Measurements from ENCODE around the gene MISP. TPM values are rescaled to one million over a fixed set of nuclear protein-coding genes. Genes with fewer than 3 reads are reported as not detected.

Gene MISP
- polyA plus RNA-seq, 2 of the 4 experiments (the other 2 are of a cell fraction), result 46.5 to 62.7 TPM

DNA sequence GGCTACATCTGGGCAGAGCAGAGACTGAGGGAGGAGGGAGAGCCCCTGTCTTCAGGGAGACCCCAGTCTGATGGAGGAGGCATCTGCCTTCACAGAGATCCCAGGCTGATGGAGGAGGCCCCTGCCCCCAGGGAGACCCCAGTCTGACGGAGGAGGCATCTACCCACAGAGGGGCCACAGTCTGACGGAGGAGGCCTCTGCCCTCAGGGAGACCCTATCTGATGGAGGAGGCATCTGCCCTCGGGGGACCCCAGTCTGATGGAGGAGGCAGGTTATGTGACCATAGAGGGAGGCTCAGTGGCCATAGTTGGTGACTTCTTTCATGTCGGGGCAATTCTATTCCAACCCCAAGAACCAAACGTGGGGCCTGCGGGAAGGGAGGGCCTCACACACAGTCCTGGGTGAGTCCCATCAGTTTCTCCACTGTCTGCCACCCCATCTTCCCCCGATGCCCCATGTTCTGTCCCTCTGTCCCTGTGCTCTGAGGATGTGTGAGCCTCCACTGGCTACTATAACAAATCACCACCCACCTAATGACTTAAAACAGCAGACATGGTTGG, 14.3 kb downstream of the MISP start:
- no peak for FAIRE-seq
- TF ChIP-seq MYC (IDR thresholded peaks at IDR 0.05; ENCODE audit: borderline replicate concordance, low read length) (no peak), RFX5 (IDR thresholded peaks at IDR 0.05) (no peak), EHF (CRISPR knock-in tag; IDR thresholded peaks at IDR 0.05) (peak; percentile 53; the same call in 1 of the 2 replicates), TFCP2L1 (CRISPR knock-in tag; IDR thresholded peaks at IDR 0.05) (peak; percentile 92), KDM5A (IDR thresholded peaks at IDR 0.05) (no peak), MAFK (IDR thresholded peaks at IDR 0.05; ENCODE audit: partially characterized antibody) (no peak), HOXB13 (CRISPR knock-in tag; IDR thresholded peaks at IDR 0.05; ENCODE audit: low read depth) (0 out of 2 replicates have a peak, but pooled peaks have one; percentile 24), HOXB5 (CRISPR knock-in tag; IDR thresholded peaks at IDR 0.05) (peak; percentile 71; the same call in 1 of the 2 replicates), BHLHE40 (IDR thresholded peaks at IDR 0.05; ENCODE audit: low read depth, low read length) (no peak), CHD2 (IDR thresholded peaks at IDR 0.05; ENCODE audit: low read length, partially characterized antibody) (no peak), ZFP36 (IDR thresholded peaks at IDR 0.05; ENCODE audit: borderline replicate concordance, partially characterized antibody) (peak; percentile 99), FOSL2 (IDR thresholded peaks at IDR 0.05) (no peak), FOSL2 (CRISPR knock-in tag; IDR thresholded peaks at IDR 0.05) (no peak), FOSB (CRISPR knock-in tag; IDR thresholded peaks at IDR 0.05) (peak; percentile 92), JUN (IDR thresholded peaks at IDR 0.05) (peak; percentile 47 to 52; a peak in 2 of 5 replicates), HOXA7 (CRISPR knock-in tag; IDR thresholded peaks at IDR 0.05) (peak; percentile 81), CHD4 (IDR thresholded peaks at IDR 0.05; ENCODE audit: borderline replicate concordance) (no peak)
- TF ChIP-seq, protein P1, sequence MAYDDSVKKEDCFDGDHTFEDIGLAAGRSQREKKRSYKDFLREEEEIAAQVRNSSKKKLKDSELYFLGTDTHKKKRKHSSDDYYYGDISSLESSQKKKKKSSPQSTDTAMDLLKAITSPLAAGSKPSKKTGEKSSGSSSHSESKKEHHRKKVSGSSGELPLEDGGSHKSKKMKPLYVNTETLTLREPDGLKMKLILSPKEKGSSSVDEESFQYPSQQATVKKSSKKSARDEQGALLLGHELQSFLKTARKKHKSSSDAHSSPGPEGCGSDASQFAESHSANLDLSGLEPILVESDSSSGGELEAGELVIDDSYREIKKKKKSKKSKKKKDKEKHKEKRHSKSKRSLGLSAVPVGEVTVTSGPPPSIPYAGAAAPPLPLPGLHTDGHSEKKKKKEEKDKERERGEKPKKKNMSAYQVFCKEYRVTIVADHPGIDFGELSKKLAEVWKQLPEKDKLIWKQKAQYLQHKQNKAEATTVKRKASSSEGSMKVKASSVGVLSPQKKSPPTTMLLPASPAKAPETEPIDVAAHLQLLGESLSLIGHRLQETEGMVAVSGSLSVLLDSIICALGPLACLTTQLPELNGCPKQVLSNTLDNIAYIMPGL (CRISPR knock-in tag; IDR thresholded peaks at IDR 0.05; ENCODE audit: borderline replicate concordance), result no peak
- TF ChIP-seq, protein P2, sequence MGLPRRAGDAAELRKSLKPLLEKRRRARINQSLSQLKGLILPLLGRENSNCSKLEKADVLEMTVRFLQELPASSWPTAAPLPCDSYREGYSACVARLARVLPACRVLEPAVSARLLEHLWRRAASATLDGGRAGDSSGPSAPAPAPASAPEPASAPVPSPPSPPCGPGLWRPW (IDR thresholded peaks at IDR 0.05), result no peak
- TF ChIP-seq, protein P3, sequence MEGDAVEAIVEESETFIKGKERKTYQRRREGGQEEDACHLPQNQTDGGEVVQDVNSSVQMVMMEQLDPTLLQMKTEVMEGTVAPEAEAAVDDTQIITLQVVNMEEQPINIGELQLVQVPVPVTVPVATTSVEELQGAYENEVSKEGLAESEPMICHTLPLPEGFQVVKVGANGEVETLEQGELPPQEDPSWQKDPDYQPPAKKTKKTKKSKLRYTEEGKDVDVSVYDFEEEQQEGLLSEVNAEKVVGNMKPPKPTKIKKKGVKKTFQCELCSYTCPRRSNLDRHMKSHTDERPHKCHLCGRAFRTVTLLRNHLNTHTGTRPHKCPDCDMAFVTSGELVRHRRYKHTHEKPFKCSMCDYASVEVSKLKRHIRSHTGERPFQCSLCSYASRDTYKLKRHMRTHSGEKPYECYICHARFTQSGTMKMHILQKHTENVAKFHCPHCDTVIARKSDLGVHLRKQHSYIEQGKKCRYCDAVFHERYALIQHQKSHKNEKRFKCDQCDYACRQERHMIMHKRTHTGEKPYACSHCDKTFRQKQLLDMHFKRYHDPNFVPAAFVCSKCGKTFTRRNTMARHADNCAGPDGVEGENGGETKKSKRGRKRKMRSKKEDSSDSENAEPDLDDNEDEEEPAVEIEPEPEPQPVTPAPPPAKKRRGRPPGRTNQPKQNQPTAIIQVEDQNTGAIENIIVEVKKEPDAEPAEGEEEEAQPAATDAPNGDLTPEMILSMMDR (IDR thresholded peaks at IDR 0.05), result no peak
- H3K27ac ChIP-seq, result peak overlapping the region in 1 of 2 experiments; percentile 89; a peak in 3 of 6 replicates
- ChIA-PET CTCF (no interaction called here), POLR2A (interaction anchor here (3.1 kb wide), 1 partner anchor 13 kb away, joined by 15 read pairs; no protein-coding TSS in a partner anchor)
- peak; percentile 14 to 20; a peak in 4 of 6 replicates for ATAC-seq
- no peak overlapping the region for H3K4me3 ChIP-seq
- 89% methylated on average over 6 of the region's 7 CpGs for WGBS (ENCODE audit: missing lambda C conversion rate)
- H3K4me1 ChIP-seq, result peaks cover 11% of the 10 kb centered on the region; the same call in 2 of the 3 replicates
- H3K4me2 ChIP-seq, result no peak overlapping the region
- H3K9me3 ChIP-seq, result no peaks in the 10 kb centered on the region
- DNase-seq (ENCODE audit: low read depth in 1 of 2, low spot score in 1 of 2), result peak in 1 of 2 experiments; percentile 42

DNA sequence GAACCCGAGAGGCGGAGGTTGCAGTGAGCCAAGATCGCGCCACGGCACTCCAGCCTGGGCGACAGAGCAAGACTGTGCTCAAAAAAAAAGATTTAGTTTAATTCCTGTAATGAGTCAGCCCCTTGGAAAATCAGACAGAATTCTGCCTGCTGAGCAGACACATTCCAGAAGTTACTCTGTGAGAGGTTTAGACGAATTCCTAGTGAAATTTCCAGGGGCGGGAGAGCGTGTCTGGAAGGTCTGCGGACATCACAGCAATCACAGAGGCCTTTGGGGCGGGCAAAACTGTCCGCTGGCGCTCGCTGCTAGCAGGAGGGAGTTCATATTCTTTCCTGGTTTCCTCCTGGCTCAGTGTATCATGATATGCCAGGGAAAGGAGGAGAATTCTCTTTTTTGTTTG, 17.5 kb downstream of the MISP start:
- peak; percentile 31 to 53; a peak in 4 of 6 replicates for ATAC-seq
- peak in 1 of 2 experiments; percentile 70 for DNase-seq (ENCODE audit: low read depth in 1 of 2, low spot score in 1 of 2)
- FAIRE-seq, result no peak
- H3K27ac ChIP-seq, result peak overlapping the region; percentile 68 to 89
- no peaks in the 10 kb centered on the region for H3K9me3 ChIP-seq
- POLR2A ChIA-PET, result interaction anchor here (2.4 kb wide), 1 partner anchor 16 kb away, joined by 15 read pairs; no protein-coding TSS in a partner anchor
- H3K4me3 ChIP-seq, result no peak overlapping the region
- CTCF ChIA-PET, result interaction anchor here (1.6 to 3.1 kb wide), 2 partner anchors 16 to 59 kb away, joined by 10 to 18 read pairs; partner anchors contain the start of gene AZU1
- H3K4me2 ChIP-seq, result peak overlapping the region; percentile 42
- peaks cover 18% of the 10 kb centered on the region for H3K4me1 ChIP-seq
- TF ChIP-seq, protein P4, sequence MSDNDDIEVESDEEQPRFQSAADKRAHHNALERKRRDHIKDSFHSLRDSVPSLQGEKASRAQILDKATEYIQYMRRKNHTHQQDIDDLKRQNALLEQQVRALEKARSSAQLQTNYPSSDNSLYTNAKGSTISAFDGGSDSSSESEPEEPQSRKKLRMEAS (IDR thresholded peaks at IDR 0.05), result peak; percentile 43; the same call in 1 of the 2 replicates
- TF ChIP-seq JUN (IDR thresholded peaks at IDR 0.05), result 0 out of 5 replicates have a peak, but pooled peaks of 1 of the 2 experiments have one; percentile 12
- TF ChIP-seq FOSL2 (IDR thresholded peaks at IDR 0.05), result no peak
- TF ChIP-seq FOSL2 (CRISPR knock-in tag; IDR thresholded peaks at IDR 0.05), result peak; percentile 55
- TF ChIP-seq, protein P5, sequence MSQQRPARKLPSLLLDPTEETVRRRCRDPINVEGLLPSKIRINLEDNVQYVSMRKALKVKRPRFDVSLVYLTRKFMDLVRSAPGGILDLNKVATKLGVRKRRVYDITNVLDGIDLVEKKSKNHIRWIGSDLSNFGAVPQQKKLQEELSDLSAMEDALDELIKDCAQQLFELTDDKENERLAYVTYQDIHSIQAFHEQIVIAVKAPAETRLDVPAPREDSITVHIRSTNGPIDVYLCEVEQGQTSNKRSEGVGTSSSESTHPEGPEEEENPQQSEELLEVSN (IDR thresholded peaks at IDR 0.05; ENCODE audit: borderline replicate concordance, low read depth), result peak; percentile 29; the same call in 1 of the 2 replicates
- no peak for TF ChIP-seq KDM1A (IDR thresholded peaks at IDR 0.05; ENCODE audit: low read depth)
- no peak for TF ChIP-seq MYC (IDR thresholded peaks at IDR 0.05; ENCODE audit: borderline replicate concordance, low read length)
- TF ChIP-seq RAD21 (conservative IDR thresholded peaks at IDR 0.05 in 1 of 2, IDR thresholded peaks at IDR 0.05 in 1 of 2), result no peak
- TF ChIP-seq MAFK (IDR thresholded peaks at IDR 0.05; ENCODE audit: partially characterized antibody), result peak; percentile 84
- WGBS (ENCODE audit: missing lambda C conversion rate), result 32% methylated on average over 14 of the region's 14 CpGs
